HG02852 (cell line): ENCODE data around the gene PRR4.

Experiments
- ATAC-seq: cut with Tn5 transposase; IDR thresholded peaks from one replicate; pipeline ENCODE4 v1.9.1; 2021; ENCODE audit warnings: mild to moderate bottlenecking, moderate library complexity; ENCODE audit not compliant: unreplicated experiment

Gene PRR4

GRCh38 chr12:10849425-10849878 lies at the start of gene PRR4:
Gene PRR4 (minus strand): TSS chr12:10849475. CDS start chr12:10849437, 38 bp downstream.
- ATAC-seq: no peak

- ATAC-seq: no peak
Measured at GRCh38 chr12:10896854-10897253, 47.6 kb upstream of the PRR4 start.

- no peak for ATAC-seq
Measured at GRCh38 chr12:10891937-10892336, 42.7 kb upstream of the PRR4 start.

- ATAC-seq: no peak
Measured at GRCh38 chr12:10889226-10889625, 40.0 kb upstream of the PRR4 start.

GRCh38 chr12:10884086-10884725 lies 34.9 kb upstream of the PRR4 start, which contains the start of gene PRH1:
Gene PRH1 (minus strand): TSS chr12:10884255. CDS start chr12:10884217, 38 bp downstream.
- ATAC-seq: no peak

- ATAC-seq: no peak
Measured at GRCh38 chr12:10873378-10873777, 24.1 kb upstream of the PRR4 start.

- ATAC-seq: no peak
Measured at GRCh38 chr12:10867381-10867780, 18.1 kb upstream of the PRR4 start.

GRCh38 chr12:10863512-10864218 lies 14.4 kb upstream of the PRR4 start:
- no peak for ATAC-seq

GRCh38 chr12:10861366-10861765 lies 12.1 kb upstream of the PRR4 start:
- ATAC-seq: no peak

GRCh38 chr12:10855807-10856206 lies 6.5 kb upstream of the PRR4 start:
- no peak for ATAC-seq

- ATAC-seq: no peak
Measured at GRCh38 chr12:10853776-10854175, 4.5 kb upstream of the PRR4 start.

- no peak for ATAC-seq
Measured at GRCh38 chr12:10851243-10851858, 2.1 kb upstream of the PRR4 start.

- ATAC-seq: no peak
Measured at GRCh38 chr12:10847744-10848143, 1.5 kb downstream of the PRR4 start.

- no peak for ATAC-seq
Measured at GRCh38 chr12:10842862-10843261, 6.4 kb downstream of the PRR4 start.

GRCh38 chr12:10838461-10838860 lies 10.8 kb downstream of the PRR4 start:
- no peak for ATAC-seq

GRCh38 chr12:10829994-10830393 lies 19.3 kb downstream of the PRR4 start:
- no peak for ATAC-seq

- ATAC-seq: no peak
Measured at GRCh38 chr12:10826258-10826657, 23.0 kb downstream of the PRR4 start, which contains the start of gene TAS2R10. Gene TAS2R10 (minus strand): TSS chr12:10826358. CDS start chr12:10826269, 89 bp downstream.

GRCh38 chr12:10824957-10825356 lies 24.3 kb downstream of the PRR4 start:
- ATAC-seq: no peak

- no peak for ATAC-seq
Measured at GRCh38 chr12:10811883-10812536, 37.3 kb downstream of the PRR4 start.

GRCh38 chr12:10810068-10810467 lies 39.2 kb downstream of the PRR4 start, which contains the start of gene TAS2R9:
Gene TAS2R9 (minus strand): TSS chr12:10810168. CDS start chr12:10810075, 93 bp downstream.
- ATAC-seq: no peak

GRCh38 chr12:10807186-10807585 lies 42.1 kb downstream of the PRR4 start, which contains the start of gene TAS2R8:
Gene TAS2R8 (minus strand): TSS chr12:10807286. CDS start chr12:10806980, 306 bp downstream.
- no peak for ATAC-seq
